Neural progenitor cell (in vitro differentiated cells): ENCODE results near the gene SLC6A12.

Source experiments
- CTCF ChIP-seq: fragments of 200-600 bp; sonication (generic); IDR thresholded peaks from 2 replicates; pipeline ENCODE4 v1.5.1; 2017; ENCODE audit warnings: antibody characterized with exemption, mild to moderate bottlenecking
- EZH2 ChIP-seq: fragments of 200-600 bp; sonication (generic); IDR thresholded peaks from 2 replicates; pipeline ENCODE4 v1.6.1; 2017; ENCODE audit warnings: antibody characterized with exemption, mild to moderate bottlenecking, moderate library complexity
- EZH2phosphoT487 ChIP-seq: fragments of 200-600 bp; sonication (generic); IDR thresholded peaks from 2 replicates; pipeline ENCODE4 v1.6.1; 2017; ENCODE audit warnings: antibody characterized with exemption

- TF ChIP-seq CTCF (peak; percentile 30), EZH2 (no peak), EZH2phosphoT487 (peak; percentile 69)
Measured at GRCh38 chr12:203462-204260, 10.3 kb downstream of the SLC6A12 start.
